Stomach (tissue), 9 donors: ENCODE measurements around the gene KPNB1. TPM values are rescaled to one million over a fixed set of nuclear protein-coding genes. Genes with fewer than 3 reads are reported as not detected.

Experiments used
- DNase-seq, 2 donors: peaks; one replicate each; pipeline versions ENCODE4 v3.0.0 to v3.0.0-alpha.2; 2013 to 2019
- H3K27ac ChIP-seq, 5 donors: fragments of 200-600 bp in 4 of 5; sonication (generic) in 4 of 5; one replicate each; pipeline ENCODE4 v1.5.1; 2013 to 2019; ENCODE audit warnings: mild to moderate bottlenecking in 1 of 5, moderate library complexity in 1 of 5
- H3K27me3 ChIP-seq, 3 donors: fragments of 200-600 bp; sonication (generic); one replicate each; pipeline ENCODE4 v1.5.1; 2017 to 2019; ENCODE audit warnings: mixed run types in 1 of 3
- H3K36me3 ChIP-seq, 4 donors: fragments of 200-600 bp; sonication (generic); 1 replicate in 3 of 4; 2 replicates in 1 of 4; pipeline ENCODE4 v1.5.1; 2016 to 2019
- H3K4me1 ChIP-seq, 4 donors: fragments of 200-600 bp; sonication (generic); one replicate each; pipeline ENCODE4 v1.5.1; 2016 to 2019
- H3K4me3 ChIP-seq, 4 donors: fragments of 200-600 bp; sonication (generic) in 3 of 4; one replicate each; pipeline ENCODE4 v1.5.1; 2016 to 2019; ENCODE audit warnings: mild to moderate bottlenecking in 1 of 4
- H3K9me3 ChIP-seq, 4 donors: fragments of 200-600 bp; sonication (generic); one replicate each; pipeline ENCODE4 v1.5.1; 2016 to 2019
- EP300 ChIP-seq: sonication (generic); formaldehyde crosslinking; IDR thresholded peaks from one replicate; pipeline ENCODE4 v1.6.1; 2017; ENCODE audit warnings: antibody characterized with exemption
- POLR2A ChIP-seq, 4 donors: fragments of 450-650 bp; IDR thresholded peaks; one replicate each; pipeline ENCODE4 v1.6.1; 2016; ENCODE audit warnings: antibody characterized with exemption in 4 of 4, control low read depth in 2 of 4, mild to moderate bottlenecking in 1 of 4, moderate library complexity in 1 of 4
- POLR2AphosphoS5 ChIP-seq, 3 donors: sonication (generic); formaldehyde crosslinking; IDR thresholded peaks; one replicate each; pipeline ENCODE4 v1.6.1; 2016; ENCODE audit warnings: antibody characterized with exemption in 3 of 3
- WGBS, 5 donors: extraction: QIAGEN DNeasy Blood & Tissue Kit in 3 of 5; methylation state at CpG; one replicate each; pipeline versions ENCODE4 v1.1.5 to v1.1.7; 2013 to 2018; 5-methylcytosine and 5-hydroxymethylcytosine counted together
- intact Hi-C: fragments of 100-400 bp; cut with DNase I; formaldehyde crosslinking; loops from one replicate; pipeline ENCODE4 v1.15.1; 2023; ENCODE audit warnings: low total_unique reads
- polyA plus RNA-seq, 3 donors: library from polyadenylated mRNA; stranded (reverse); fragments of 200-250 nt; gene quantifications; one replicate each; pipeline ENCODE4 v1.2.3, GENCODE V29; 2013
- total RNA-seq, 5 donors: library from RNA; depleted of rRNA; stranded (reverse); fragments of >200 nt; gene quantifications; one replicate each; pipeline versions ENCODE4 v1.1.0 to v1.2.3, GENCODE V29; 2014 to 2016
- TF ChIP-seq, protein P1 (sequence below), 7 experiments: fragments of 450-650 bp in 4 of 7; fragments of 200-600 bp in 3 of 7; sonication (generic) in 3 of 7; IDR thresholded peaks; one replicate each; pipeline ENCODE4 v1.5.1; 2016 to 2019; ENCODE audit warnings: antibody characterized with exemption in 7 of 7, control low read depth in 2 of 7, mild to moderate bottlenecking in 1 of 7
- donor health status: healthy with polysubstance abuse.
- donor health status: Bipolar disorder and iron deficiency.
- donor health status: healthy.

The KPNB1 gene
- total and polyA plus RNA-seq, 8 donors = 32.5 to 669 (median 155) TPM

DNA sequence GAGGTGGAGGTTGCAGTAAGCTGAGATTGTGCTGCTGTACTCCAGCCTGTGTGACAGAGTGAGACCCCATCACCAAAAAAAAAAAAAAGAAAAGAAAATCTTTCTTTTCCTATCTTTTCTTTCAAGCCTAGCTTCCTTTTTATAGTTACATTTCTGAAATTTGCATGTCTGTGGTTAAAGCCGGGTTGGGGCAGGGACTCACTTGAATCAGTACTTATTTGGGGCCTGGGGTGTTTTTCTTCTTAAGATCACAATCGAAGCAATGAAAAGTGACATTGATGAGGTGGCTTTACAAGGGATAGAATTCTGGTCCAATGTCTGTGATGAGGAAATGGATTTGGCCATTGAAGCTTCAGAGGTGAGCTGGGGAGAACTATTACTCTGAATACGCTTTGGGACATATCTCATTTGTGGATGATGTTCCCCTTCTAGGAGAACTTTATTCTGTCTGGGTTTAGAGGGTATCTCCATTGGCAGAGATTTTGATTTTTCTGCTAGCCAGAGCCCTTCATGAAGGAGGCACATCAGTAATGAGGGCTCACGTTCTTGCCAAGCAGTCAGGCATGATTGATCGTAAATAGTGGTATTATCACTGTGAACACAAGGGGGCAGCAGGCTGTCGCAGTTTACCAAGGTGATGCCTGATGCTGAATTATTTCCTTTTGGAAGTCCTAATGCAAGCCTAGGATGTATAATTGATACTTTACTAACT lies 14.3 kb downstream of the KPNB1 start:
- Histone ChIP-seq H3K9me3 (no peaks in the 10 kb centered on the region), H3K36me3 (peaks cover 91 to 99% (median 97%) of the 10 kb centered on the region in 4 donors), H3K4me3 (no peak overlapping the region), H3K27me3 (no peaks in the 10 kb centered on the region), H3K27ac (peak overlapping the region in 1 of 5 donors; percentile 15), H3K4me1 (peaks cover 4 to 33% (median 11%) of the 10 kb centered on the region in 4 donors)
- 38 to 46% (median 41%) methylated on average over 6 of the region's 6 CpGs for WGBS, 5 donors
- TF ChIP-seq, protein P1, sequence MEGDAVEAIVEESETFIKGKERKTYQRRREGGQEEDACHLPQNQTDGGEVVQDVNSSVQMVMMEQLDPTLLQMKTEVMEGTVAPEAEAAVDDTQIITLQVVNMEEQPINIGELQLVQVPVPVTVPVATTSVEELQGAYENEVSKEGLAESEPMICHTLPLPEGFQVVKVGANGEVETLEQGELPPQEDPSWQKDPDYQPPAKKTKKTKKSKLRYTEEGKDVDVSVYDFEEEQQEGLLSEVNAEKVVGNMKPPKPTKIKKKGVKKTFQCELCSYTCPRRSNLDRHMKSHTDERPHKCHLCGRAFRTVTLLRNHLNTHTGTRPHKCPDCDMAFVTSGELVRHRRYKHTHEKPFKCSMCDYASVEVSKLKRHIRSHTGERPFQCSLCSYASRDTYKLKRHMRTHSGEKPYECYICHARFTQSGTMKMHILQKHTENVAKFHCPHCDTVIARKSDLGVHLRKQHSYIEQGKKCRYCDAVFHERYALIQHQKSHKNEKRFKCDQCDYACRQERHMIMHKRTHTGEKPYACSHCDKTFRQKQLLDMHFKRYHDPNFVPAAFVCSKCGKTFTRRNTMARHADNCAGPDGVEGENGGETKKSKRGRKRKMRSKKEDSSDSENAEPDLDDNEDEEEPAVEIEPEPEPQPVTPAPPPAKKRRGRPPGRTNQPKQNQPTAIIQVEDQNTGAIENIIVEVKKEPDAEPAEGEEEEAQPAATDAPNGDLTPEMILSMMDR (IDR thresholded peaks at IDR 0.05) = peak in 5 of 7 experiments; percentile 52 to 65 (median 57)
- TF ChIP-seq POLR2AphosphoS5 (IDR thresholded peaks at IDR 0.05) = peak in 1 of 3 donors; percentile 57
- TF ChIP-seq EP300 = no peak
- TF ChIP-seq POLR2A (IDR thresholded peaks at IDR 0.05) = no peak
- intact Hi-C loops = no loop called here
- DNase-seq = peak; percentile 65 to 85

DNA sequence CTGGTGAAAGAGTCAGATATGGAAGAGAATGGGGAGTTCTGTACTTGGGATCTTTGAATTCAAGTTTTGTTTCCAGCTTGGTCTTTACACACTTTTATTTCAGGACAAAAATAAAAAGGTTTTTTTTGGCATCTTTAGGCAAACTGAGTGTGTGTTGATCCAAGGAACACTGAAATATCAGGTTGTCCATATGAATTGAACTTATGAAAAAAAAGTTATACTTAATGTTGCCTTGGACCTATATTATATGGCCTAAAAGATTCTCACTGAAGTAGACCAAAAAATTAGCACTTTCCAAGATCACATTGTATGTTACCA lies 14.9 kb downstream of the KPNB1 start:
- intact Hi-C loops = no loop called here
- Histone ChIP-seq H3K36me3 (peaks cover 91 to 99% (median 97%) of the 10 kb centered on the region in 4 donors), H3K27ac (peak overlapping the region in 1 of 5 donors; percentile 55), H3K9me3 (no peaks in the 10 kb centered on the region), H3K4me3 (no peak overlapping the region), H3K4me1 (peaks cover 2 to 32% (median 7%) of the 10 kb centered on the region in 4 donors), H3K27me3 (no peaks in the 10 kb centered on the region)
- no peak for TF ChIP-seq EP300
- no peak for TF ChIP-seq POLR2A (IDR thresholded peaks at IDR 0.05)
- no peak for DNase-seq

DNA sequence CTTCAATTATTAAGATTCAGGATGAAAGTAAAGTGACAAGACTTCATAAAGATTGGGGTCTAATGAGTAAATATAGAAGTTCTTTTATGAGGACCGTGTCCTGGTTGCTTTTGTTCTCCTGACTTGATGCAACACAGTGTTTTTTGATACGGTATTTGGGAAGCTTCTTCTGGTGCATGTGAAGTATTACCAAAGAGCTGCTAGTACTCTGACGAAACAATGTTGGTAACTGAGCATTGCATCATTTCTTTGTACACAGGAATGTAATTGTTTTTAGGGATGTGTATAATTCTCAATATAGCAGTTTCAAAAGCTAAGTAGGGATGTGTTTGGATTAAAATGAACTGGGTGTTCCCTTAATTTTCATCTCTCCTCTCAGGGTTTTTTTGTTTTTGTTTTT lies 15.9 kb downstream of the KPNB1 start:
- peak overlapping the region in 1 of 5 donors; percentile 55 for H3K27ac ChIP-seq
- intact Hi-C loops = no loop called here
- no peaks in the 10 kb centered on the region for H3K9me3 ChIP-seq
- no peak overlapping the region for H3K4me3 ChIP-seq
- H3K27me3 ChIP-seq = no peaks in the 10 kb centered on the region
- H3K4me1 ChIP-seq = peaks cover 0 to 27% (median 2%) of the 10 kb centered on the region in 4 donors
- no peak for DNase-seq
- H3K36me3 ChIP-seq = peaks cover 95 to 99% (median 98%) of the 10 kb centered on the region in 4 donors
- 64 to 78% (median 72%) methylated on average over 3 of the region's 3 CpGs for WGBS, 5 donors
- TF ChIP-seq POLR2A (IDR thresholded peaks at IDR 0.05) = no peak
- TF ChIP-seq POLR2AphosphoS5 (IDR thresholded peaks at IDR 0.05) = peak in 2 of 3 donors; percentile 15 to 19

DNA sequence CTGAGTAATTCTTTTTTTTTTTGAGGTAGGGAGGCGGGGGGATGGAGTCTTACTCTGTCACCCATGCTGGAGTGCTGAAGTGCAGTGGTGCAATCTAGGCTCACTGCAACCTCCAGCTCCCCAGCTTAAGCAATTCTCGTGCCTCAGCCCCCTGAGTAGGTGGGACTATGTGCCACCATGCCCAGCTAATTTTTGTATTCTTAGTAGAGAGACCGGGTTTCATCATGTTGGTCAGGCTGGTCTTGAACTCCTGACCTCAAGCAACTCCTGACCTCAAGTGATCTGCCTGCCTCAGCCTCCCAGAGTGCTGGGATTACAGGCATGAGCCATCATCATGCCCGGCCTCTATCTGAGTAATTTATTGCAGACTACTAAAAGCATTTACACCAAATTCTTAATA lies 19.4 kb downstream of the KPNB1 start:
- TF ChIP-seq POLR2AphosphoS5 (IDR thresholded peaks at IDR 0.05) (no peak), POLR2A (IDR thresholded peaks at IDR 0.05) (no peak), EP300 (no peak)
- TF ChIP-seq, protein P1 (IDR thresholded peaks at IDR 0.05) = no peak
- H3K9me3 ChIP-seq = no peaks in the 10 kb centered on the region
- DNase-seq = no peak
- peaks cover 96 to 99% (median 98%) of the 10 kb centered on the region in 4 donors for H3K36me3 ChIP-seq
- H3K27me3 ChIP-seq = no peaks in the 10 kb centered on the region
- 84 to 92% (median 91%) methylated on average over 4 of the region's 4 CpGs for WGBS, 5 donors
- H3K4me3 ChIP-seq = no peak overlapping the region
- peaks cover 0 to 23% (median 0%) of the 10 kb centered on the region in 4 donors for H3K4me1 ChIP-seq
- no peak overlapping the region for H3K27ac ChIP-seq
- intact Hi-C loops = no loop called here

DNA sequence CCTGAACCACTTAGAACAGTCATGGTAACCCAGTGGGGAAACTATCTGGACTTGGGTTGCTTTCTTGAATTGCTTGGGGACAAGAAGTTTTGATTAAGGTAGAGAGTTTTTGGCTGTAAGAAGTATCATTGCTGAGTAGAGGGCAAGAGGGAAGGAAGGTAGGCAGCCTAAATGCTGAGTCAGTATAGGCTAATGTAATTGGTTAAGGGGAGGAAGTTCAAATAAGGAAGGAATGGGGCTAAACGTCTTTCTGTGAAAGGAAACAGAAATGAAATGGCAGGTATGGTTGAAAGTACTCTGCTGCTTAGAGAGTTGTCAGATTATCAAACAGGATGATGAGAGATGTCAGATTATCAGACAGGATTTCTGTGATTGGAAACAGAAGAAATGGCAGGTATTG lies 20.3 kb downstream of the KPNB1 start:
- 11 to 21% (median 17%) methylated on average over 1 of the region's 1 CpG for WGBS, 5 donors
- intact Hi-C loops = no loop called here
- TF ChIP-seq EP300 = no peak
- no peak for TF ChIP-seq POLR2AphosphoS5 (IDR thresholded peaks at IDR 0.05)
- TF ChIP-seq POLR2A (IDR thresholded peaks at IDR 0.05) = no peak
- TF ChIP-seq, protein P1 (IDR thresholded peaks at IDR 0.05) = no peak
- peak overlapping the region in 2 of 5 donors; percentile 27 to 58 for H3K27ac ChIP-seq
- DNase-seq = no peak
- H3K36me3 ChIP-seq = peaks cover 96 to 99% (median 98%) of the 10 kb centered on the region in 4 donors
- H3K4me1 ChIP-seq = peaks cover 0 to 19% (median 0%) of the 10 kb centered on the region in 4 donors
- H3K9me3 ChIP-seq = no peaks in the 10 kb centered on the region
- H3K27me3 ChIP-seq = no peaks in the 10 kb centered on the region
- H3K4me3 ChIP-seq = no peak overlapping the region
